AG20443 (cell line): ENCODE data around the gene RTN4IP1.

ENCODE experiments used
- DNase-seq: peaks from one replicate; pipeline ENCODE4 v3.0.0; 2012; ENCODE audit warnings: low spot score, mixed read lengths

Gene RTN4IP1

DNA sequence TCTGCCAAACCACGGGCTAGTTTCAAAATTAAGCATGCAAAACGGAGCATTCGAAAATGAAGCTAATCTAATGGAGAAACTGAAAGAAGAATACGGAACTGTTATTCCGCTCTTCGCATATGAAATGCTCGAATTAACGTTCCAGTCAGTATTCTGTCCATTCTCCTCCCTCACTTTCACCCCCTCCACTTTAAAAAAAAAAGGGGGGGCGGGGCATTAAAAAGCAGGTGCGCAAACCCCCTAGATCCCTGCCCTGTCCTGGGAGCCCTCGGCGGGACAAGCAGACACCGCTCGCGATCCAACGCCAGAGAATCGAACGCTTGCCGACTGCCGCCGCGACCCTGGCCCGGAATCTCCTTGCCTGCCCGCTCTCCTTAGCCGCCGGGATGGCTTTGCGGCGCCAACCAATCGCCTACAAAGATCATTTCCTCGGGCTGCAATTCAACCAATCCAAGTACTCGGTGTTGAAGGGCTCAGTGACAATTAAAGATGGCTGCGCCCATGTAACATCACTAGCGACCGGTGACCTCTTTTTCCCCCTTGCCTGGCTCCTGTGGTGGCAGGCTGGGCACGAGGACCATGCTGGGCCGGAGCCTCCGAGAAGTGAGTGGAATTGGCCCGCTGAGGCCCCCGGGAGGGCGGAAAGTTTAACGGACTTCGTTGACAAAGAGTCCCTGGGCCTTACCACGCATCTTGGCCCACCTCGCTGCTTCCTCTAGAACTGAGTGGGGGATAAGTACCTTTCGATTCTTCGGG lies at the start of gene RTN4IP1, which contains the start of gene QRSL1:
Gene RTN4IP1 (minus strand): TSS at position 396 of the 756 bp plus-strand sequence. CDS start 477 bp downstream, outside the sequence.
Gene QRSL1 (plus strand): TSS at position 476 of the 756 bp plus-strand sequence. CDS start 104 bp downstream, at position 580.
- peak; percentile 97 for DNase-seq

- no peak for DNase-seq
These were observed 48.0 kb upstream of the RTN4IP1 start for GRCh38 chr6:106677282-106677681.

GRCh38 chr6:106674541-106675229 lies 45.4 kb upstream of the RTN4IP1 start:
- no peak for DNase-seq

DNA sequence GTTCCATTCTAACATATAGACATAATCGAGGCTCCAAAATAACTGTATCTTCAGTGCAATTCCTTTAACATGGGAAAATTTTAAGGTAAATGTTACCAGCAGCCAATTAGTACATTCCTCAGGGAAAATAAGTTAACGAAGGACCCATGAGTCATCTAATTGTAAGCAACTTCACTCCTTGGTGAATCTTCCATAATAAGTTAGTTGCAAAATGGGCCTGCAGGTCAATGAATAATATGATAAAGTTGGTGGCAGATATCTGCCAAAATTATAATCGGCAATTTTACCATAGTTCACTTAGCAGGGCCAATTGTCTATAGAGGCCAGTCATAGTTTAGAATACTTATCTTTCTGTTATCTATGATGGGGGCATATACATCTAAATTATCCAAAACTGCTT lies 42.4 kb upstream of the RTN4IP1 start:
- DNase-seq, result no peak

GRCh38 chr6:106670236-106670635 lies 40.9 kb upstream of the RTN4IP1 start:
- no peak for DNase-seq

- no peak for DNase-seq
These were observed 37.7 kb upstream of the RTN4IP1 start for GRCh38 chr6:106667022-106667402.

GRCh38 chr6:106666282-106667021 lies 37.2 kb upstream of the RTN4IP1 start:
- no peak for DNase-seq

DNA sequence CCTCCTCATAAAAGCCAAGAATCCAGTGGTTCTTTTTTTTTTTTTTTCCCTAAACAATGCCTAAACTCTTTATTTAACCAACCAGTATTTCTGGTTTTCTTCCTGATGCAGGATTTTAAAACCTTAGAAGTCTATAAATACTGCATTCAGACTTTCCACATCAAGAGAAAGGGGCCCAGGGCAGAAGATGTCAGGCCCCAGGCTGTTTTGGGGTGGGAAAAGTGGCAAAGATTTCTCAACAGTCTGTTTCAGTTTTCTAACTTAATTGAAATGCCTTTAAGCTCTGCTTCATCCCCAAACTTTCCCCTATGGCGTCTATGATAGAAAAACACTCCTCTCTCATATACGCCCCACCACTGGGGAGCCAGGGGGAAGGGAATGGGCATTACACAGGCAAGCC lies 33.2 kb upstream of the RTN4IP1 start:
- no peak for DNase-seq

DNA sequence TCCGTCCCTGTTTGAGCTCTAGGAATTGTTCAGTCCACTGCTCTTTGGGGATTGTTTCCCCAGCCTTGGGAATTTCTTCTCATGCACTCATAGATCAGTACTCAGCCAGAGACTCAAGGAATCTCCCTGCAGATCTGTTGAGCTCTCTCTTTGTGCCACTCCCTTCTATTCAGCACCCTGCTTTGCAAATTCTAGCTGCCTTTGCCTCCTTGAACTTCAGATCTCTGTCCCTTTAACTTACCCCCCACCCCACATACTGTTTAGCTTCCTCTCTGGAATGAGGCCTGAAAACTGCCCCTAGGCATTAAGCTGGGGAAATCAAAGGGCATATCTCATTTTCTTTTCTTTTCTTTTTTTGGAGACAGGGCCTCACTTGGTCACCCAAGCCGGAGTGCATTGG lies 30.6 kb upstream of the RTN4IP1 start:
- DNase-seq, result no peak

DNA sequence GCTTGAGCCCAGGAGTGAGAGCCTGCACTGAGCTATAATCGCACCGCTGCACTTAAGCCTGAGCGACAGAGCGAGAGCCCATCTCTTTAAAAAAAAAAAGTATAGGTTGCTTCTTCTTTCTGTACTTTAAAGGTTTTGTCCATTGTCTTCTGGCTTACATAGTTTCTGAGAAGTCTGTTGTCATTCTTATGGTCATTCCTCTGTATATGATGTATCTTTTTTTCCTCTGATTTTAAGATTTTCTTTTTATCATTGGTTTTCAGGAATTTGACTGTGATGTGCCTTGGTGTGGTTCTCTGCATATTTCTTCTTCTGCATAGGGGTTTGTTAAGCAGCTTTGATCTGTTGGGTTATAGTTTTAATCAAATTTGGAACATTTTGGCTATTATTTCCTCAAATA lies 29.2 kb upstream of the RTN4IP1 start:
- no peak for DNase-seq

- DNase-seq, result no peak
These were observed 19.5 kb upstream of the RTN4IP1 start for GRCh38 chr6:106648651-106649308.

- DNase-seq, result no peak
These were observed 13.8 kb upstream of the RTN4IP1 start for GRCh38 chr6:106643061-106643460.

GRCh38 chr6:106642476-106642875 lies 13.2 kb upstream of the RTN4IP1 start:
- DNase-seq, result no peak

DNA sequence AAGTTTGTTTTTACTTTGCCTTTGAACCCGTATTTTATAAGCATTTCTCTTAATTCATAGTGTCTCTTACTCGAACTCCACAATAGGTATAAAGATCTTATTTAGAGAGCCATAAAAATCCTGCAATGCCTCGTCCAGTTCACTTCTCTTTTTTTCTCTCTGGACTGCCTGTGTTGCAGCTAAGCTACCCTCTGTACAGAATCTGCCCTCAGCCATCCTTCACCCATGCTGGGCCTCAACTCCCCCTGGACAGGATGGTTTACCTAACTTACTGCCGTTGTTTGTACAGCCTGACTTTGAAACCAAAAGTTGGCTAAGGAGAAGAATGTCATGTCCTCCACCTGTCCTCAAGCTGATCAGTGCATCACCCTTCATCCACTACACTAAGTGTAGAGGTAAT lies 10.5 kb upstream of the RTN4IP1 start:
- DNase-seq, result no peak

GRCh38 chr6:106637717-106638341 lies 8.5 kb upstream of the RTN4IP1 start:
- DNase-seq, result no peak

- no peak for DNase-seq
These were observed 7.9 kb upstream of the RTN4IP1 start for GRCh38 chr6:106637051-106637716.

DNA sequence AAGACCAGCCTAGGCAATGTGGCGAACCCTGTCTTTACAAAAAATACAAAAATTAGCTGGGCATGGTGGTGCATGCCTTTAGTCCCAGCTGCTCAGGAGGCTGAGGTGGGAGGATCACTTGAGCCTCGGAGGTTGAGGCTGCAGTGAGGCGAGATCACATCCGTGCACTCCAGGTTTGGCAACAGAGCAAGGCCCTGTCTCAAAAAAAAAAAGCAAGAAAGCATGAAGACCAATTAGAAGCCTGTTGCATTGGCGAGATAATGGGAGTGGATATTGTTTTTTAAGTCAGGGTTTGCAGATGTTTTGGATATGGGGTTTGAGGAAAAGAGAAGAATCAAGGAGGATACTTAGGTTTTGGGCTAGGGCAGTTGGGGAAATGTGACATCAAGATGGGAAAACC lies 5.3 kb upstream of the RTN4IP1 start:
- DNase-seq, result no peak

DNA sequence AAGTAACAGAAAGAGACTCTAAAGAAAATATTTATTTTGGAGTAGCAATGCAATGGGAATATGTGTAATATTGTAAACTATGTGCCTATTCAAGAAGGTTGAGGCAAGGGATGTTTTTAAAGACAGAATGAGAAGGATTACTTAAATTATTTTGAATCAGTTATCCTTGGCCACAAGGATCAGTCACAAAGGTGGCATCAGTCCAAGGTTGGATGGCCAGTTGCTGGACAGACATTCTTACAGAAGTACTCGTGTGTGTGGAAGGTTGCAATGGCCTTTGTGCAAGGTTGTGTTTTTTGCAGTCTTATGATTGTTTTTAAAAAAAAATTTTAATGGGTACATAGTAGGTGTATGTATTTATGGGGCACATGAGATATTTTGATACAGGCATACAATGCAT lies 2.0 kb upstream of the RTN4IP1 start:
- DNase-seq, result no peak

- no peak for DNase-seq
These were observed 1.1 kb upstream of the RTN4IP1 start for GRCh38 chr6:106630366-106630765.

DNA sequence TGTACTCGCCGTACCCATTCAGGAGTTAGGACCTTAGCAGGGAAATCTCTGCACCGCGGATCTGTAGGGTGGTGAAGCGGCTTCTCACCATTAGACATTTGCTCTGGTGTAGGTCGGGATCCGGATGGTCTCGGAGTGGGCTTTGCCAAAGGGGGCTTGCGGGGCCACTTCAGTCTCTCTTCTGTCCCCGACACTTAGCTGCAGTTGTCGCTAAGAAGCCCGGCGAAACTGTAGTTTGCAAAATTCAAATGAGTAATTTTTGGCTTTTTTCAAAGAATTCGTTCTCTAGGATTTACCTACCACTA lies 513 bp upstream of the RTN4IP1 start:
- DNase-seq, result no peak

GRCh38 chr6:106628658-106629102 lies 618 bp downstream of the RTN4IP1 start:
- DNase-seq, result no peak
